Measurements from ENCODE around the gene PAPLN. TPM values are rescaled to one million over a fixed set of nuclear protein-coding genes. Genes with fewer than 3 reads are reported as not detected.

PAPLN gene
- total and polyA plus RNA-seq, 2 of the 13 experiments (the other 11 are each of a cell fraction or from before 2014, with no cell fraction given): not detected

GRCh38 chr14:73231981-73232851, 5.1 kb upstream of the PAPLN start (continued):
- TF ChIP-seq THAP8 (CRISPR knock-in tag; IDR thresholded peaks at IDR 0.05; ENCODE audit: borderline replicate concordance): no peak
- TF ChIP-seq ZFX (CRISPR knock-in tag; IDR thresholded peaks at IDR 0.05; ENCODE audit: low read depth): peak; percentile 47
- peak; percentile 54; the same call in 1 of the 2 replicates for TF ChIP-seq IRF2 (CRISPR knock-in tag; IDR thresholded peaks at IDR 0.05)
- TF ChIP-seq HMG20B (CRISPR knock-in tag; conservative IDR thresholded peaks at IDR 0.05): no peak
- TF ChIP-seq BCL6 (CRISPR knock-in tag; IDR thresholded peaks at IDR 0.05): 0 out of 2 replicates have a peak, but pooled peaks have one; percentile 10
- TF ChIP-seq GATAD2A (CRISPR knock-in tag; IDR thresholded peaks at IDR 0.05): no peak
- TF ChIP-seq ZNF574 (CRISPR knock-in tag; IDR thresholded peaks at IDR 0.05): 0 out of 2 replicates have a peak, but pooled peaks have one; percentile 20
- TF ChIP-seq ARNTL (CRISPR knock-in tag; IDR thresholded peaks at IDR 0.05): no peak
- TF ChIP-seq ZNF580 (CRISPR knock-in tag; IDR thresholded peaks at IDR 0.05; ENCODE audit: borderline replicate concordance, low read depth): 0 out of 2 replicates have a peak, but pooled peaks have one; percentile 32
- peak; percentile 58; the same call in 1 of the 2 replicates for TF ChIP-seq SMC3 (IDR thresholded peaks at IDR 0.05; ENCODE audit: low read length)
- no peak for TF ChIP-seq MNT (IDR thresholded peaks at IDR 0.05)
- TF ChIP-seq PLRG1 (conservative IDR thresholded peaks at IDR 0.05): no peak
- TF ChIP-seq TAF1 (CRISPR knock-in tag; IDR thresholded peaks at IDR 0.05): no peak
- TF ChIP-seq BRF2 (CRISPR knock-in tag; IDR thresholded peaks at IDR 0.05): no peak
- no peak for TF ChIP-seq ZNF234 (CRISPR knock-in tag; conservative IDR thresholded peaks at IDR 0.05)
- no peak for TF ChIP-seq TOPORS (CRISPR knock-in tag; IDR thresholded peaks at IDR 0.05)
- TF ChIP-seq XRCC5 (optimal IDR thresholded peaks at IDR 0.05; ENCODE audit: low read length): no peak
- TF ChIP-seq KMT2B (CRISPR knock-in tag; IDR thresholded peaks at IDR 0.05): no peak
- no peak for TF ChIP-seq SSRP1 (CRISPR knock-in tag; IDR thresholded peaks at IDR 0.05)
- 0 out of 2 replicates have a peak, but pooled peaks have one; percentile 30 for TF ChIP-seq NRL (CRISPR knock-in tag; IDR thresholded peaks at IDR 0.05; ENCODE audit: borderline replicate concordance)
- TF ChIP-seq ZNF160 (CRISPR knock-in tag; IDR thresholded peaks at IDR 0.05): no peak
- no peak for TF ChIP-seq JDP2 (CRISPR knock-in tag; IDR thresholded peaks at IDR 0.05; ENCODE audit: borderline replicate concordance)
- 0 out of 2 replicates have a peak, but pooled peaks have one; percentile 15 for TF ChIP-seq FOXC1 (CRISPR knock-in tag; IDR thresholded peaks at IDR 0.05; ENCODE audit: borderline replicate concordance)
- TF ChIP-seq POLR2G (IDR thresholded peaks at IDR 0.05; ENCODE audit: low read depth, low read length): no peak
- no peak for TF ChIP-seq CAMTA2 (CRISPR knock-in tag; IDR thresholded peaks at IDR 0.05; ENCODE audit: borderline replicate concordance)
